LoVo (cell line): ENCODE results near the gene CNOT6.

Experiments used
- DNase-seq: peaks from one replicate; pipeline ENCODE4 v3.0.0-alpha.2; 2016; ENCODE audit warnings: low spot score

CNOT6 gene

DNA sequence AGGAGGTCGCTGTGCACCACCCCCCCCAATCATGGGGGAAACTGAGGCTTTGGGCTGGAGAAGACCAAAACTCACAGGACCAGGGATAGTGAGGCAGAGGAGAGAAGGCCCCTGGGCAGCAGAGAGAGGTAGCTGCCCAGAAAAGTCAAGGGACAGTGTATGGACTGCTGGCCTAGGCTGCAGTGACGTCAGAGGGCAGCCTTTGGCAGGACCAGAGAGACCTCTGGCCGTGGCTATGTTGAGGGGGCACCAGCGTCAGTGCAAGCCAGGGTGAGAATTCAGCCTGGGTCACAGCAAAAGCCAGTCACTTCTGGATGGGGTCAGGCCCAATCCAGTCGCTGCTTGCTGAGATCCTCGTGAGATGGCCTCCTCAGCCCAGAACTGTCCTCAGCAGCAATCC lies 128.7 kb downstream of the CNOT6 start:
- DNase-seq = no peak

- no peak for DNase-seq
Observed at GRCh38 chr5:180623411-180623834, 129.2 kb downstream of the CNOT6 start.

DNA sequence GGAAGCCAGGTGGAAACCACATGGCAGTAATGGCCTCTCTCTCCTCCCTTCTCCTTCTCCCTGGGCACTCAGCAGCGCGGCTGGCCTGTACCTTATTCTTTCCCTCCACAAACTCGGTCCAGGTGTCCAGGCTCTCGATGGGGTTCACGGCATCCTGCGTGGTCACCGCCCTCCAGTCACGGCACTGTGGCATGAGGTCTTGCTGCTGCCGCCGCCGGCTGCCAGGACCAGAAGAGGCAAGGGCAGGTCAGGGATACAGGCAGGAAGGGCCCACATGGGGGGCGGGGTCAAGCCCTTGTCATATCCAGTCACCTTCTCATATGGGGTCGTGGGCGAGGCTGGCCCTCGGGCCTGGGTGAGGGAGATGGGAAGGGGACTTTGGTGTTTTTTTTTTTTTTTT lies 129.7 kb downstream of the CNOT6 start:
- DNase-seq = no peak

- no peak for DNase-seq
Observed at GRCh38 chr5:180624587-180624986, 130.4 kb downstream of the CNOT6 start.

- DNase-seq = no peak
Observed at GRCh38 chr5:180625125-180625790, 131.1 kb downstream of the CNOT6 start.

- no peak for DNase-seq
Observed at GRCh38 chr5:180625791-180626660, 131.8 kb downstream of the CNOT6 start.

DNA sequence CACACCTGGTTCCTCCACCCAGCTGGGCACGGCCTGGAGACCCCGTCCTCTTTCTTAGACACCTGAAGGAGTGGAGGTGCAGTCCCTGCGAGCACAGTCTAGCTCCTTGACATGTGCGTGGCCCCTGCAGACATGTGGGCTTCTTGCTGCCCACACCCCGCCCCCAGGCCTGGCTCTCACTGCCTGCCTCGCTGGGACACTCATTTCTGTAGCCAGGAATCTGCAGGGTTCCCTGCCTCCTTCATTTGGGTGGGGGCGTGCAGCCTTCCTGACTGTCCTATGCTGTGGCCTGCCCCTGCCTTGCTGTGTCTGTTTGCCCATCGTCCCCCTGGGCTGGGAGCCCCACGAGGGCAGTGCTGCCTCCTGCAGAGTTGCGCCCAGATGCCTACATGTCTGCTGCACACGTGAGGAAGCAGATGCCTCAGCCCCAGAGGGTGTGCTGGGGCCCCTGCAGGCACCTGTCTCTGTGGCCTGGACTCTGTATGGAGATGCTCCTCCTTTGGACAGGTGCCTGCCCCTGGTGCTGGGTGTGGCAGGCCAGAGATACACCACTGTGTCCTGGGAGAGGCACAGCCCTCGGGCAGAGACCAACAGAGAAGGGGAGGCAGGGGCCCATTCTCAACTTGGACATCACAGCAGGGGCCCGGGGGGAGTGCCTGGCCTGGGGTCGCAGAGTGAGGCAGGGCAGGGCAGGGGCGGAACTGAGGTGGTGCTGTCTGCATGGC lies 132.6 kb downstream of the CNOT6 start:
- DNase-seq = no peak

- no peak for DNase-seq
Observed at GRCh38 chr5:180627386-180628120, 133.4 kb downstream of the CNOT6 start.
